HepG2 (cell line): ENCODE results near the gene AIF1. TPM values are rescaled to one million over a fixed set of nuclear protein-coding genes. Genes with fewer than 3 reads are reported as not detected.

Experiments
- ATAC-seq: fragments of 200-7000 bp; cut with Tn5 transposase; 3 replicates; pipeline ENCODE4 v1.9.1; 2020; ENCODE audit warnings: mild to moderate bottlenecking, moderate library complexity
- BruUV-seq: library from RNA; stranded (reverse); fragments of 400-500 nt; replicated peaks from 2 replicates; lab custom pipeline; 2021; lab: Mats Ljungman, UMichigan
- CTCF ChIA-PET: fragments of 300-600 bp; formaldehyde crosslinking; extraction: SDS; loops from one replicate; lab custom pipeline; 2021; ENCODE audit warnings: low total read pairs, inconsistent platforms, low intra/inter-chr PET ratio; lab: Yijun Ruan, JAX
- POLR2A ChIA-PET: fragments of 350-600 bp; sonication (Branson Sonifier 250); formaldehyde crosslinking; loops from one replicate; lab custom pipeline; 2020; ENCODE audit warnings: antibody characterized with exemption, inconsistent platforms; lab: Yijun Ruan, JAX
- DNase-seq: peaks from one replicate; pipeline ENCODE4 v3.0.0-alpha.2; 2015; ENCODE audit warnings: low spot score
- FAIRE-seq: peaks from 3 replicates; lab custom pipeline; 2011; peaks lifted over from hg19 to GRCh38; lab: Jason Lieb, UNC
- H2AFZ ChIP-seq: one replicate; pipeline ENCODE4 v1.6.1; 2011; ENCODE audit warnings: low read length, inconsistent platforms
- H3K27ac ChIP-seq: fragments of 300-600 bp; 3 replicates; pipeline ENCODE4 v1.8.0; 2011; ENCODE audit warnings: mixed run types, mild to moderate bottlenecking, mixed read lengths, low read length, inconsistent platforms; ENCODE audit not compliant: insufficient read depth; ENCODE audit errors: extremely low read length
- H3K27me3 ChIP-seq, 2 experiments: fragments of 200-600 bp in 1 of 2; 2 replicates in 1 of 2; 3 replicates in 1 of 2; pipeline versions ENCODE4 v1.6.0 to v1.8.0; 2011; ENCODE audit warnings: low read length in 2 of 2, mild to moderate bottlenecking in 2 of 2, moderate library complexity in 2 of 2, inconsistent platforms in 1 of 2; ENCODE audit not compliant: insufficient read depth in 2 of 2, control insufficient read depth in 1 of 2
- H3K36me3 ChIP-seq, 2 experiments: fragments of 200-600 bp in 1 of 2; replicated peaks in 1 of 2; 2 replicates in 1 of 2; 3 replicates in 1 of 2; pipeline versions ENCODE4 v1.5.1 to v1.8.0; 2011; ENCODE audit warnings: low read length in 2 of 2, inconsistent platforms in 1 of 2; ENCODE audit not compliant: insufficient read depth in 2 of 2, control insufficient read depth in 1 of 2
- H3K4me1 ChIP-seq: 2 replicates; pipeline ENCODE4 v1.5.1; 2012; ENCODE audit warnings: low read length, inconsistent platforms; ENCODE audit not compliant: insufficient read depth
- H3K4me2 ChIP-seq: 2 replicates; pipeline ENCODE4 v1.6.0; 2011; ENCODE audit warnings: low read depth, low read length, inconsistent platforms
- H3K4me3 ChIP-seq, 3 experiments: fragments of 200-600 bp in 1 of 3; sonication (generic), shearing (Covaris generic) in 1 of 3; replicated peaks in 1 of 3; 2 replicates each; pipeline ENCODE4 v1.5.1; 2011 to 2016; ENCODE audit warnings: low read length in 3 of 3, inconsistent platforms in 2 of 3, low read depth in 2 of 3, mild to moderate bottlenecking in 2 of 3, control low read depth in 1 of 3, mixed read lengths in 1 of 3; ENCODE audit not compliant: insufficient read depth in 1 of 3
- H3K79me2 ChIP-seq: one replicate; pipeline ENCODE4 v1.6.1; 2011; ENCODE audit warnings: low read length, inconsistent platforms; ENCODE audit not compliant: insufficient read depth
- H3K9ac ChIP-seq: 2 replicates; pipeline ENCODE4 v1.6.0; 2011; ENCODE audit warnings: mild to moderate bottlenecking, low read depth, low read length, inconsistent platforms; ENCODE audit not compliant: insufficient read depth
- H3K9me3 ChIP-seq: 2 replicates; pipeline ENCODE4 v1.5.1; 2012; ENCODE audit warnings: mild to moderate bottlenecking, low read length
- H4K20me1 ChIP-seq: 2 replicates; pipeline ENCODE4 v1.6.0; 2011; ENCODE audit warnings: inconsistent platforms, mild to moderate bottlenecking, low read length, moderate library complexity; ENCODE audit not compliant: insufficient read depth
- HNF1A ChIP-seq, 2 experiments: sonication (generic) in 1 of 2; formaldehyde crosslinking in 1 of 2; IDR thresholded peaks; 2 replicates each; pipeline versions ENCODE4 v1.4.0 to v1.6.1; 2016 to 2020; ENCODE audit warnings: borderline replicate concordance in 1 of 2, low read depth in 1 of 2, mild to moderate bottlenecking in 1 of 2, missing genetic modification reagents in 1 of 2
- NCOA1 ChIP-seq: sonication (generic); formaldehyde crosslinking; IDR thresholded peaks from 2 replicates; pipeline ENCODE4 v1.9.0; 2021; ENCODE audit warnings: missing genetic modification reagents
- NFYB ChIP-seq: sonication (generic); formaldehyde crosslinking; IDR thresholded peaks from 2 replicates; pipeline ENCODE4 v1.4.0; 2020; ENCODE audit warnings: missing genetic modification reagents
- PTBP1 ChIP-seq: fragments of 200-400 bp; formaldehyde crosslinking; IDR thresholded peaks from 2 replicates; pipeline ENCODE4 v1.6.1; 2018; ENCODE audit warnings: low read length, low read depth; ENCODE audit not compliant: poor library complexity, severe bottlenecking
- RBAK ChIP-seq: sonication (generic); formaldehyde crosslinking; IDR thresholded peaks from 2 replicates; pipeline ENCODE4 v1.5.1; 2020; ENCODE audit warnings: mild to moderate bottlenecking, missing genetic modification reagents
- ZNF83 ChIP-seq: sonication (generic); formaldehyde crosslinking; IDR thresholded peaks from 2 replicates; pipeline ENCODE4 v1.4.0; 2020; ENCODE audit warnings: missing genetic modification reagents, mild to moderate bottlenecking, borderline replicate concordance
- WGBS: methylation state at CpG from one replicate; pipeline ENCODE4 v1.1.6; 2017; ENCODE audit warnings: low lambda C conversion rate; 5-methylcytosine and 5-hydroxymethylcytosine counted together
- in situ Hi-C: cut with HindIII; loops from 2 replicates; pipeline ENCODE4 v1.10.0; 2017; ENCODE audit warnings: low pct_unique_long_range_greater_than_20kb; ENCODE audit not compliant: extremely low pct_ligation_motif_present
- intact Hi-C: fragments of 100-400 bp; cut with micrococcal nuclease; formaldehyde crosslinking; loops from one replicate; pipeline ENCODE4 v1.10.0; 2022; ENCODE audit not compliant: unreplicated experiment
- polyA plus RNA-seq, 8 experiments: library from polyadenylated mRNA; depleted of rRNA in 3 of 8; stranded (reverse) in 7 of 8; unstranded in 1 of 8; fragments of >200 nt; fragmentation: Illumina TruSeq in 4 of 8; extraction: Trizol in 4 of 8; gene quantifications; 2 replicates each; pipeline versions ENCODE4 v1.2.1 to v1.2.3, GENCODE V29; 2011 to 2016; ENCODE audit warnings: low read depth in 4 of 8, missing spikeins in 1 of 8, mixed read lengths in 1 of 8; ENCODE audit not compliant: insufficient read depth in 1 of 8
- total RNA-seq, 5 experiments: library from RNA; depleted of rRNA; stranded (reverse); fragments of >200 nt; fragmentation: Illumina TruSeq; extraction: Trizol; gene quantifications; 2 replicates each; pipeline ENCODE4 v1.2.3, GENCODE V29; 2016; ENCODE audit warnings: low read depth in 1 of 5

Gene AIF1
- total and polyA plus RNA-seq, 2 of the 13 experiments (the other 11 are each of a cell fraction or from before 2014, with no cell fraction given) = 1.5 TPM; not detected in 1

DNA sequence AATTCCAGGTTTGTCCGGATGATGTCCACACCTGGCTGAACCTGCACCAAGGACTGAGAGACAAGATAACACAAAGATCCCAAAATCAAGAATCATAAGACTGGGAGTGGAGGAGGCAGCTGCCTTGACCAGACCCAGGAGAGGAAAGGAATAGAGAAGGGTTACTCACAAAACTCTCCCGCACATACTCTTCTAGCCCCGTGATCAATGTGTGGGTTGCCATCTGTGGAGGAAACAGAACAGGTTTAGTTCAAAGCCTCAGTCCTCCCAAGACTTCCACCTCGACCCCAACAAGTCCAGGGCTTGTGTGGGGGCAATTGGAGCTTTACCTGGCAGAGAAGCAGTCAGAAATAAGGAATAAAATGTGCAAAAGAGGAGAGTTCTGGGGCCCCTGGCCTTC, 26.3 kb downstream of the AIF1 start:
- no peak overlapping the region for H3K4me3 ChIP-seq
- intact Hi-C loops (no loop called here), in situ Hi-C loops (no loop called here)
- H3K4me1 ChIP-seq = peaks cover 28% of the 10 kb centered on the region
- 95% methylated on average over 4 of the region's 4 CpGs for WGBS
- ATAC-seq (no peak), DNase-seq (no peak), FAIRE-seq (no peak)
- ChIA-PET CTCF (no interaction called here), POLR2A (interaction anchor here (4.7 kb wide), 1 partner anchor 11 kb away, joined by 46 read pairs; the partner anchor contains the start of gene BAG6)
- no peak overlapping the region for H3K4me2 ChIP-seq
- H3K36me3 ChIP-seq = peaks cover 67 to 82% of the 10 kb centered on the region in 2 experiments
- BruUV-seq = no TSS peak
- no peak overlapping the region for H2AFZ ChIP-seq
- no peaks in the 10 kb centered on the region for H3K9me3 ChIP-seq
- no peak overlapping the region for H3K27ac ChIP-seq
- no peaks in the 10 kb centered on the region; the same call in 1 of the 2 replicates for H4K20me1 ChIP-seq
- TF ChIP-seq PTBP1 (no peak), RBAK (no peak), NCOA1 (CRISPR knock-in tag) (no peak), NFYB (CRISPR knock-in tag) (no peak), ZNF83 (CRISPR knock-in tag) (no peak), HNF1A (IDR thresholded peaks at IDR 0.05; ENCODE audit: low read depth) (no peak), HNF1A (CRISPR knock-in tag; IDR thresholded peaks at IDR 0.05; ENCODE audit: borderline replicate concordance) (no peak)
- H3K9ac ChIP-seq = no peak overlapping the region
- no peaks in the 10 kb centered on the region for H3K79me2 ChIP-seq
- H3K27me3 ChIP-seq = no peaks in the 10 kb centered on the region
